GM11168 (cell line): ENCODE data around the gene TUBGCP6.
"Not testable (repeated sequence)": the region's sequence is repeated elsewhere in the genome, so short reads cannot be mapped to it uniquely, and the experiment has no call there.

ENCODE experiments used
- in situ Hi-C: fragments of 300-500 bp; cut with MboI; formaldehyde crosslinking; loops from one replicate; pipeline ENCODE4 v1.12.0; 2022; ENCODE audit warnings: low sequenced_read_pairs; ENCODE audit not compliant: unreplicated experiment

Gene TUBGCP6

DNA sequence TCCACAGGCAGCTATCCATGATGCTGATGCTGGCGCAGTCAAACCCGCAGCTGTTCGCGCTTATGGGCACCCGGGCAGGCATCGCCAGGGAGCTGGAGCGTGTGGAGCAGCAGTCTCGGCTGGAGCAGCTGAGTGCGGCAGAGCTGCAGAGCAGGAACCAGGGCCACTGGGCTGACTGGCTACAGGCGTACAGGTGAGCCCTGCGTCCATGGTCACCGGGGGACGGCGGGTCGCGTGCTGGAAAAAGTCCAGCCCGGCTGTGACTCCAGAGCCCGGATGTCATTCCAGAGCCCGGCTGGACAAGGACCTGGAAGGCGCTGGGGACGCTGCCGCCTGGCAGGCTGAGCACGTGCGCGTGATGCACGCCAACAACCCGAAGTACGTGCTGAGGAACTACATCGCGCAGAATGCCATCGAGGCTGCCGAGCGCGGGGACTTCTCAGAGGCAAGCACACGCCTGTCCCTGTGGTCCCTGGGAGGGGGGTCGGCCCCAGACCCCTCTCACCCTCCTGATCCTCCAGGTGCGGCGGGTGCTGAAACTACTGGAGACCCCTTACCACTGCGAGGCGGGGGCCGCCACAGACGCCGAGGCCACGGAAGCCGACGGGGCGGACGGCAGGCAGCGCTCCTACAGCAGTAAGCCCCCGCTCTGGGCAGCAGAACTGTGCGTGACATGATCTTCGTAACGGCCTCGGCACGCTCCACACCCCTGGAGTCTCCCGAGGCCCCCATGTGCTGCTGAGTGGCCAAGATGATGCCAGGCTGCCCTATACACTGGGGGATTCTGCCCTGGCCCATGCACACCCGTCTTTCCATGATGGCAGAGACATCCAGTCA lies 27.9 kb downstream of the TUBGCP6 start:
- in situ Hi-C loops = no loop called here

DNA sequence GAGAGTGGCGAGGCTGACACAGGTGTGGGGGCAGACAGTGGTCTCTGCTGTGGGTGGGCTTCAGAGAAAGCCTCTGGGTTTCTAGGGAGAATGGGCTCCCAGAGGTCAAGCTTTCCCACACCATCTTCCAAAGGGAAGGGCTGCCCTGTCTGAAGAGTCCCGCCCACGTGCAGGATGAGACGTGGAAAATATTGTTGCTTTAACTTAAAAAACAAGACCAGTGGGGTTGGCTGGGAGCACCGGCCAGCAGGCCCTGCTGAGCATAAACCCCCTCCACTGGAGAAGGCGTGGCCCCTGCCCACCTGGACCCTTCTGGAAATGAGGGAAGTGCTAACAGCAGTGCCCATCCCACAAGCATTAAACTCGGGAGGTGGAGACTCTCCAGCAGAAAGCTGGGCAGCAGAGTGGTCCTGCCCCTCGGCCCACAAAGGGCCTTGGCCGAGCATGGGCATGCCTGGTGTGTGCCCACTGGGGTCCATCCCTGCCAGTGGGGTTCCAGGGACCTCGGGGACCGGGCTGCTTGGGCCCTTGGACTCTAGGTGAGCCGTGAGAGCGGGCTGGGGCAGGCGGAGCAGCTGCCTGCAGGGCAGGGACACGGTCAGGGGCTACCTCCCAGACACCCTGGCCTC lies 28.7 kb downstream of the TUBGCP6 start:
- in situ Hi-C loops = no loop called here

DNA sequence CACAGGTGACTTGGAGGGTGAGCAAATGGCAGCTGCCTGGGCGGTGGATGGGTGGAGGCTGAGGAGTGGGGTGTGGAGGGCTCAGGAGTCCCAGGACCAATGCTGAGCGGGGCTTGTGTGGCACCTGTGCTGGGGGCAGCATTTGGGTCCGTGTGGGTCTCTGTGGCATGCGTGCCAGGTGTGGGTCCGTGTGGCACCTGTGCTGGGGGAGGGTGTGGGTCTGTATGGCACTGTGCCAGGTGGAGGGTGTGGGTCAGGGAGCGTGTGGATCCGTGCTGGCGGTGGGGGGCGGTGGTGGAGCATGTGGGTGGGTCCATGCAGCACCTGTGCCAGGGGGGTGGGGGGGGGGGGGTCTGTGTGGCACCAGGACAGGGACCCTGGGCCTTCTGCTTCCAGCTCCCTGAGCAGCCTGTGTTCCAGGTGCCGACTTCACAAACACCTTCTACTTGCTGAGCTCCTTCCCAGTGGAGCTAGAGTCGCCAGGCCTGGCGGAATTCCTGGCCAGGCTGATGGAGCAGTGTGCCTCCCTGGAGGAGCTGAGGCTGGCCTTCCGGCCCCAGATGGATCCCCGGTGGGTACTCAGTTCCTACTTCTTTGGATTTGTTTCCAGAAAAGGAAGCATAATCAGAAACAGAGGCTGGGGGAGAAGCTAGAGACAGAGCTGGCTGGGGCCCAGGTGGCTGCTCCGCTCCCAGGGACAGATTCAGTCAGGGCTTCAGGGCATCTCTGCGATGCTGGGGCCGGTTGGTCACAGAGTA lies 29.3 kb downstream of the TUBGCP6 start:
- in situ Hi-C loops = no loop called here

DNA sequence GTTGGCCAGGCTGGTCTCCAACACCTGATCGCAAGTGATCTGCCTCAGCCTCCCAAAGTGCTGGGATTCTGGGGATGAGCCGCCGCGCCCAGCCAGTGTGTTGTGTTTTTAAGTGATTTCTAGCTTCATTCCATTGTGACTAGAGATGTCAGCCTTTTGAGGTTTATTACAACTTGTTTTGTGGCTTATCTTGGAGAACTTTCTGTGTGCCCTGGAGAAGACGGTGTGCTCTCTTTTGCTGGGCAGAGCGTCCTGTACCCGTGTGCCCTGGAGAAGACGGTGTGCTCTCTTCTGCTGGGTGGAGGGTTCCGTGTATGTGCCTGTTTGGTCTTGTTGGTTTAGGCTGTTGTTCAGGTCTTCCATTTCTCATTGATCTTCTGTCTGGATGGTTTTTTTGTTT lies 31.6 kb downstream of the TUBGCP6 start:
- in situ Hi-C loops = loop anchor here (5.0 kb wide), 1 partner anchor 61 kb away; no protein-coding TSS in a partner anchor

DNA sequence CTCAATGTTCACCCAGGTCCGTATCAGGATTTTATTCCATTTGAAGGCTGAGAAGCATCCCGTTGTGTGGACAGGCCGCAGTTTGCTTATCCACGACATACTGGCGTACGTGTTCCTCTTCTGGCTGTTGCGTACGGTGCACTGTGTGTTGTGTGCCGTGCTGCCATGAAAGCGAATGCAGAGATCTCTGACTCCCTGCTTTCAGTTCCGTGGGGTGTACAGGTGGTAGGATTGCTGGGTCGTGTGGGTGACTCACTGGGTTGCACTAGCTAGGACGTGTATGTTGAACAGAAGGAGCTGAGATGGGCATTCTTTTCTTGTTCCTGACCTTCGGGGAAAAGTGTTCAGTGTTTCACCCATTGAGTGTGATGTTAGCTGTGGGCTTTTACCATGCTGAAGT lies 33.7 kb downstream of the TUBGCP6 start:
- in situ Hi-C loops = loop anchor here (5.0 kb wide), 1 partner anchor 59 kb away; no protein-coding TSS in a partner anchor

DNA sequence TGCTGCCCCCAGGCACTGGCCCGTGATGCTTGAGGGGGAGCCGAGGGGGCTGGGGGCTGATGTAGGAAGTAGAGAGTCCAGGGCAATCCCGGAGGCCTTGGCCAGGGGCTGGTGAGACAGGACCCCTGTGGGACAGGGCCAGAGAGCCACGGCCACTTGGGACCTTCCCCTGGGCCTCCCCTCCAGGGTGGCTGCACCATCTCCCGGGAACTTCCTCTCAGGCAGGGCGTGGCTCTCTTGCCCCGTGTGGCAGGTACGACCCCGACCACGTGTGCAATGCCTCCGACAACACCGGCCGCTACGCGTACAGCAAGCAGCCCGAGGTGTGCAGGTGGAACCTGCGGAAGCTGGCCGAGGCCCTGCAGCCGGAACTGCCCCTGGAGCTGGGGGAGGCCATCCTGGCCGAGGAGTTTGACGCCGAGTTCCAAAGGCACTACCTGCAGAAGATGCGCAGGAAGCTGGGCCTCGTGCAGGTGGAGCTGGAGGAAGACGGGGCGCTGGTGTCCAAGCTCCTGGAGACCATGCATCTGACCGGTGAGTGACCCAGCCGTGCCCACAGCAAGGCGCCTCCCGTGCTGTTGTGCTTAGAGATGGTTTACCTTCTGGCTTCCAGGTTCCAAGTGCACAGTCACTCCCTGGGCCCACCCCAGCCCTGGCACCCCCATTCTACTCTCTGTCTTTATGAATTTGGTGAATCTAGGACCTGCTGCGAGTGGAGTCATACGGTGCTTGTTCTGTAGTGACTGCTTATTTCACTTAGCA lies 34.3 kb downstream of the TUBGCP6 start:
- in situ Hi-C loops = loop anchor here (5.0 kb wide), 1 partner anchor 58 kb away; no protein-coding TSS in a partner anchor

DNA sequence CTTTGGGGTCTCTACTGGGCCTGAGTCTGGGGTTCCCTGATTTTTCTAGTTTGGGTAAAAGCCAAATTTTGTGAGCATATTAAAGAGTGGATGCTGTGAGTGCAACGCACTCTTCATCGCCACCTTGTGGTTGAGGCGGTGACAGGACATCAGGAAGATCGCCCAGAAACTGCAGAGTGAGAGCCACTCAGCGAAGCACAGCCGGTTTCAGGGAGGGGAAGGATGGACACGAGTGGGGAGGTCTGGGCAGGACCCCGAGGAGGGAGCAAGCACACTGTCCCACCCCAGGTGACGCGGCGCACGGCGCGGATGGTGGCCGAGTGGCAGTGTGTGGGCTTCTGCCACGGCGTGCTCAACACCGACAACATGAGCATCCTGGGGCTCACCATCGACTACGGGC lies 34.9 kb downstream of the TUBGCP6 start:
- in situ Hi-C loops = loop anchor here (5.0 kb wide), 1 partner anchor 58 kb away; no protein-coding TSS in a partner anchor

DNA sequence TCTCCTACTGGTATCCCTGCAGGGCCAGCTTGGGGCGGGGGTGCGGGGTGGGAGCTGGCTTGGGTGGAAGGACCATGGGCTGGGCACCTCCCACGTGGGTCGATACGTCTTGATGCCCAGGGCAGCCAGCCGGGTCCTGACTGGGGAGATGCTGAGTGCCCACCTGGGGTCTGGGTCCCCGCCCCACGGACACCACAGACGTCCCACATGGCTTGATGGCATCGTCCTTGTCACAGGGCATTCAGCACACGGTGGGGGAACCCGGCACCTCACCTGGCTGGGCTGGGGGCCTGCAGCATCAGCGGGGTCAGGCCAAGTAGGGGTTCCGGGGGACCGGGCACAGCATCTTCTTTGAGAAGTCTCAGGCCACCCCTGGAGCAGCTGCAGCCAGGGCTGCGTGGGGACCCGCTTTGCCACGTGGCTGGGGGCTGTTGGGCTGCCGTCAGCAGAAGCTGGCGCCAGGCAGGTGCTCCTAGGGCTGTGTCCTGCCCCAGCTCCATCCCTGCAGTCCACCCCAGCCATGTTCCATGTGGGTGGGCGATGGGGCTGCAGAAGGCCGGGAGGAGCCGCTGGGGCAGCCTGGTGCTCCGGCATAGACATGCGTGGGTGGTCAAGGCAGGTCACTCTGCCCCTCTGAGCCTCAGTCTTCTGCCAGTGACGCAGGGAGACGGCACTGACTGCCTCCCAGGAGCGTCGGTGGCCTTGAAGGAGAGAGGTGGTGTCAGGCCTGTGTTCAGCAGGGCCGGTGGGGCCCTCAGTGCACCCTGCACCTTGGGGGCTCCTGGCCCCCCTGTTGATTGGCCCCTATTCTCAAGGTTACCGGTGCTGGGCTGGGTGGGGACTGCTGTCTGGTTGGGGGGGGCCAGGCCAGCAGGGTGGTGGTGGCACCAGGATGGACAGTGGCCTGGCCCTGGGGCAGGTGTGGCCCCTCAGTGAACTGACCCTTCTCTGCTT lies 35.6 kb downstream of the TUBGCP6 start:
- in situ Hi-C loops = no loop called here

DNA sequence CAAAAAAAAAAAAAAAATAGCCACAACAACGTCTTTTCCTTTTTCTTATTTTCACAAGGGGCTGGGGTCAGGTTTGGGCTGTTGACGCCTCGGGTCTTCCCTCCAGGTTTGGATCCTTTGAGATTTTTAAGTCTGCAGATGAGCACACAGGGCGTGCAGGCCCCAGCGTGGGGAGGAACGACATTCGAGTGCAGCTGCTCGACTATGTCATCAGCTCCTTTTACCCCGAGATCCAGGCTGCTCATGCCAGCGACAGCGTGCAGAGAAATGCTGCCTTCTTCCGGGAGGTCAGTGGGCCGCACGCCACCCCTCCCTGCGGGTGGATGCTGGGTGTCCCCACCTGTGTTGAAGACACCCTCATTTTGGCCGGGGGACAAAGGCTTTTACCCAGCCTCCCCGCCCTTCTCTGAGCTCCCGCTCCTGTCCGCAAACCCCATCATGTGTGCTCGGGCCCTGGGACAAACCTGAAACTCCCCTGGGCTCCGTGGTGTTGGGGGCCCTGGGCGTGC lies 36.3 kb downstream of the TUBGCP6 start:
- in situ Hi-C loops = no loop called here

DNA sequence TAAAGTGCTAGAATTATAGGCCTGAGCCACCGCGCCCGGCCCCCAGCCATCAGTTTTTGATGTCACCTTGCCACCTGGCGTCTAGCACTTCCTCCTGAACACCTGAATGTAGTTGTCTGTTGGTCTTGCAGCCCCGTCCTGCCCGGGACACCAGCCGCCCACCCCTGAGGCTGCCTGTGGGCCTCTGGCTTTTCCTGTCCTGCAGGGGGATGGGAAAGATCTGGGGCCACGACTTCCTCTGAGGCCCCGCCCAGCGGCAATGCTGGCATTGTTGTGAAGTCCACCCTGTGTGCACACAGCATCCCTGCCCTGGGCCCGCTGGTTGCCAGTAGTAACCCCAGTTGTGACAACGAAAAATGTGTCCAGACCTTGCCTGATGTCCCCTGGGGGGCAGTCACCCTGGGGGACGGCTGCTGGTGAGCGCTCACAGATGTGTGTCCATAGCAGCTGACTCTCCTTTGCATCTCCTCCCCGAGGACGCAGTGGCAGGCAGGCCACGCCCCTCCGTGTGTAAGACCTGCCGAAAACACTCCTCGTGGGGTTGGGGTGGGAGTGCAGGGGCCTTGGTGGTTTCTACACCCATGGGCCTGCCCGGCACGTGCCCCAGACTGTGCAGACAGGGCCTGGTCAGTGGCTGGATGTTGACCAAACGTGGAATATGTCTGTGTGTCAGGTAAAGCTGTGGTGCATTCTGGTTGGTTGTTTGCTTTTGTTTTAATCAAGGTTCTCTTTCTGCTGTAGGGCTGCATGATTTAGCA lies 37.3 kb downstream of the TUBGCP6 start:
- in situ Hi-C loops = no loop called here

DNA sequence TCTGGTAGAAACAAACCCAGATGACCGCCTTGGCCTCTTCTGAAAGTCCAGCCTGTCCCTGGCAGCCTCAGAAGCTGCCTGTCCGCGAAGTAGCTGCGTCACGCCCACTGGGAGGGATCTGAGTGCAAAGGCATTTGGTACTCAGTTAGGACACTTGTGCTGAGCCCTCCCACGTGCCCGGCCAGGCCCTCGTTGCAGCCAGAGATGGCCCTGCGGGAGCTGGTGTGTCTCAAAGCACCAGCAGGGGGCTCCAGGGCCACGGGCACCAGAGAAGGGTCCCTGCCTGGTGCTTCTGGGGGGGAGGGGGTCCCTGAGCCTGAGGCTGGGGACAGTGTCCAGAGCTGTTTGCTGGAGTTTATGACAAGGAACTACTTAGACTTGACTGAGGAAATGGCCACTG lies 38.2 kb downstream of the TUBGCP6 start:
- in situ Hi-C loops = no loop called here

DNA sequence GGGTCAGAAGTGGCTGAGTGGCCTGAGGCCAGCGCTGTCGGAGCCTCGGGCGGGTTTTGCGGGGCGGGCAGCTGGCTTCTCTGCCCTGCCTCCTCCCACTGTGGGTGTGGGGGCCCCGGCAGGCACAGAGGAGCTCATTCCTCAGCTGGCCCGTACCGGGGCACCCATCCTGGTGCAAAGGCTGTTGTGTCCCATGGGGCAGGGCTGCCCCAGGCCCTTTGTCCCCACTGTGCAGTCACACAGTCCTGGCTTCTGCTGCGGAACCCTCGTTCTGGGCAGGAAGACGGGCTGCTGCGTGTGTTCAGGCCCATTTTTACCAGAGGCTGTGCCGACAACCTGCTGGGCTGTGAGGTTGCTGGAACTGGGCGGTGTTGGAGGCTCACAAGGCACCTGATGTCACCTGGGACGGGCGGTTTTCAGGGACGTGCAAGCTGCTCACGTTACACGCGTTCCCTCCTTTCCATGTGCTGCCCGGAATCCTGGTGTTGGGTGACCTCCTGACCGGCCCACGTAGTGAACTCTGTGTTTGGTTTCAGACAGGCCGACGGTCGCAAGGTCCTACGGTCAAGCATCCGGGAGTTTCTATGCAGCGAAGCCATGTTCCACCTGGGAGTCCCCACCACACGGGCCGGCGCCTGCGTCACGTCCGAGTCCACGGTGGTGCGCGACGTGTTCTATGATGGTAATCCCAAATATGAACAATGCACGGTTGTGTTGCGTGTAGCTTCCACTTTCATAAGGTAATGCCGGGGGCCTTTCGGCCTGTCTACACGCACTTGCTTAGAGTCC lies 38.8 kb downstream of the TUBGCP6 start:
- in situ Hi-C loops = no loop called here

DNA sequence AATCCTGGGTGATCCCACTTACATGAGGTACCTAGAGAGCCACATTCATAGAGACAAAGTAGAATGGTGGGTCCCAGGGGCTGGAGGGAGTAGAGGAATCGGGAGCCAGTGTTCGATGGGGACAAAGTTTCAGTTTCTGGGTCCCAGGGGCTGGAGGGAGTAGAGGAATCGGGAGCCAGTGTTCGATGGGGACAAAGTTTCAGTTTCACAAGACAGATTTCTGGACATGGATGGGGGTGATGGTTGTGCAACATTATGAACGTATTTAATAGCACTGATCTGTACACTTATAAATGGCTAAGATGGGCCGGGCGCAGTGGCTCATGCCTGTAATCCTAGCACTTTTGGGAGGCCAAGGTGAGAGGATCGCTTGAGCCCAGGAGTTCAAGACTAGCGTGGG lies 39.8 kb downstream of the TUBGCP6 start:
- in situ Hi-C loops = not testable (repeated sequence)

DNA sequence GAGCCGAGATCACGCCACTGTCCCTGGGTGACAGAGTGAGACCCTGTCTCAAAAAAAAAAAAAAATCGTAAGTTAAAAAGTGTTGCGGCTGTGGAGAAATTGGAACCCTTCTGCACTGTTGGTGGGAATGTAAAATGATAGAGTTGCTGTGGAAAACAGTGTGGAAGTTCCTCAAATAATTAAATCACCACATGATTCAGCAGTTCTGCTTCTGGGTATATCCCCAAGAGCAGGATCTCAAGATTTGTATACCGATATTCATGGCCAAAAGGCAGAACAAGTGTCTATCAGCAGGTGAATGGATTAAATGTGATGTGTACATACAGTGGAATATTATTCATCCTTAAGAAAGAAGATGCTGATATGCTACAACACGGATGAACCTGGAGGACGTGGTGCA lies 40.3 kb downstream of the TUBGCP6 start:
- in situ Hi-C loops = no loop called here

DNA sequence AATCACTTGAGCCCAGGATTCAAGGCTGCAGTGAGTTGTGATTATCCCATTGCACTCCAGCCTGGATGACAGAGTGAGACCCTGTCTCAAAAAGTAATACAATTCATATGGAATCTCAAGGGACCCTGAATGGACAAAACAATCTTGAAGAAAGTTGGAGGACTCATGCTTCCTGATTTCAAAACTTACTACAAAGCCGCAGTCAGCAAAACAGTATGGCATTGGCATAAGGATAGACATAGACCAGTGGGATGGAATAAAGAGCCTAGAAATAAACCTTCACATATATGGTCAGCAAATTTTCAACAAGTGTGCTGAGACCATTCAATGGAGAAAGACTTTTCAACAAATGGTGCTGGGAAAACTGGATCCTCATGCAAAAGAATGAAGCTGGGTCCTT lies 41.5 kb downstream of the TUBGCP6 start:
- in situ Hi-C loops = no loop called here

DNA sequence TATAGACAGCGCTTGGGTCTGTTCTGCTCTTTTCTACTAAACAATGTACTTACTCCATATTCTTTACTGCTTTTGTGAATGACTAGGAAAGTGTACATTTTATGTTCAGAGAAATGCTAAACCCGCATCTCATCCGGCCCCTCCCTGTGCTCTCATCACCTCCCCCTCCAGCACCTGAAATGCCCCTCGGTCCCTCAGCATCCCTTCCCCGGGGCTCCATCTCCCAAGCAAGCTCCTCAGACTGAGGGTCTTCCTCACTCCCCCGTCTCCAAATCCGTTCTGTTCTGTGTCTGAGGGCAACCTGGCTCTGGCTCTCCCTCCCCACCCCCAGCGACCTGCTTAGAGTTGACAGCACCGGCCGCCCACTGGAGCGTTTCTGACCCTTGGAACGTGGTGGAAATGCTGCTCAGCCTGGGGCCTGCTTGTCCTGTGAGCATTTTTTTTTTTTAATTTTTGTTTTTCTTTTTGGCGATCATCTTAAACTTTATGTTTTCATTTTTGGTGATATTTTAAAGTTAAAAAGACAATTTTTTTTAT lies 42.6 kb downstream of the TUBGCP6 start:
- in situ Hi-C loops = no loop called here
